ENCODE measurements around the gene NRG2. TPM values are rescaled to one million over a fixed set of nuclear protein-coding genes. Genes with fewer than 3 reads are reported as not detected.

Gene NRG2
- total and polyA plus RNA-seq, 2 experiments from 2014 or later = 0.05 TPM; not detected in 1

DNA sequence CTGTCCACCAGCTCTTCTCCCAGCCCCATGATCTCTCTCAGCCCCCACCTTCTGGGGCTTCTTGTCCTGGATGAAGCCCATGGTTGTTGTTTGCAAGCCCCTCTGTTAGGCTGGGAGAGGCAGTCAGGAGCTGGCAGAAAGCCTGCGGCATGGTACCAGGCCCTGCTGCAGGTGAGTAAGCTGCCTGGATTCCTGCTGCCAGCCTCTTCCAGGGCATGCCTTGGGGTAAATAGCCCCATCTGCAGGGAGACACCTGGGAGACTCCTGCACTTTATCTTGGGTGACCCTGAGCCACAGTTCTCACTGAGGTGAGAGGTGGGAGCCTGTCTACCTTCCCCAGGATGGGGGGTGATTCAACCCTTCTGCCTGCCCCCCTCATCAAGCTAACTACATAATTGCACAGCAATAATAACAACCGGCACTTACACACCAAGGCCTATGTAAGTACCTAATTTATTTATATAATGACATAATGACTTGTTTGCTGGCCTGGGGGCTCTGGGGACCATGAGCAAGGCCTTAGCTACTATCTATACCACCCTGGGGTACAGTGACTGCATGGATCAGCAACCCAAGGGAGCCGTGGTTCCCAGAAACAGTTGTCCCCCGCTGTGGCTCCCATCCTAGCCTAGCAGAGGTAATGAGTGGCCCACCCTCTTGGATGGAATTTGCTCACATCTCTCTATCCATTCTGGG is 131.5 kb downstream of the NRG2 start:
- H3K27ac ChIP-seq = no peak overlapping the region
- no peak overlapping the region for H3K9ac ChIP-seq
- H3K27me3 ChIP-seq (replicated peaks; ENCODE audit: insufficient read depth) = peaks cover 34% of the 10 kb centered on the region
- H3K4me2 ChIP-seq (ENCODE audit: unreplicated experiment) = no peak overlapping the region
- WGBS, 2 experiments (ENCODE audit: low coverage in 1 of 2, low lambda C conversion rate in 2 of 2, missing lambda C conversion rate in 2 of 2) = 77 to 79% methylated on average over 4 of the region's 4 CpGs
- DNase-seq = no peak
- H3K4me3 ChIP-seq = no peak overlapping the region
- H3K36me3 ChIP-seq (ENCODE audit: low read depth) = no peaks in the 10 kb centered on the region
- H3K79me2 ChIP-seq (ENCODE audit: insufficient read depth) = no peaks in the 10 kb centered on the region
- in situ Hi-C loops (cut with MboI) = no loop called here
- no peak overlapping the region for H2AFZ ChIP-seq
- H3K4me1 ChIP-seq (ENCODE audit: insufficient read depth) = no peaks in the 10 kb centered on the region
- no peaks in the 10 kb centered on the region for H3F3A ChIP-seq (ENCODE audit: insufficient read depth)
- TF ChIP-seq EZH2 (IDR thresholded peaks at IDR 0.05; ENCODE audit: insufficient read depth, poor library complexity, severe bottlenecking) (no peak), EZH2phosphoT487 (IDR thresholded peaks at IDR 0.05; ENCODE audit: insufficient read depth, low read depth) (no peak)
- no peaks in the 10 kb centered on the region for H3K9me2 ChIP-seq (ENCODE audit: insufficient read depth)
- no peaks in the 10 kb centered on the region for H4K20me1 ChIP-seq (ENCODE audit: insufficient read depth)
- H3K9me3 ChIP-seq (ENCODE audit: low read depth) = no peaks in the 10 kb centered on the region

DNA sequence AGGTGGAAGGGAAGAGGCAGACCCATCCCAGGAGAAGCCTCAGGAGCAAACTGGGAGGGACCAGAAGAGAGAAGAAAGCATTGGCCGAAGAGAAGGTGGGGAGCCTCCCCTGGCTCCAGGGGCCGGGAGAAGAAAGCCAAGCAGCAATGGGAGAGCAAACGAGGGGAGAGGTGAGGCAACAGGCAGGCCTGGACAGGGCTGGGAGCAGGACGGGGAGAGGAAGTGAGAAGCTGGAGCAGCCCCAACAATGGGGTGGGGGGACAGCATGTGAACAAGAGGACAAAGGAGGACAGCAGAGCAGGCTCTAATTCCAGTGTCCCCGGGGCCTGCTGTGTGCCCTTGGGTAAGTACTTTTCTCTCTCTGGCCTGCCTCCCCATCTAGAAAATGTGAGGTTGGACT is 132.2 kb downstream of the NRG2 start:
- Histone ChIP-seq H3K9ac (no peak overlapping the region), H3K9me3 (ENCODE audit: low read depth) (no peaks in the 10 kb centered on the region), H3K4me2 (ENCODE audit: unreplicated experiment) (no peak overlapping the region), H3K9me2 (ENCODE audit: insufficient read depth) (no peaks in the 10 kb centered on the region), H3F3A (ENCODE audit: insufficient read depth) (no peaks in the 10 kb centered on the region), H3K36me3 (ENCODE audit: low read depth) (no peaks in the 10 kb centered on the region), H3K79me2 (ENCODE audit: insufficient read depth) (no peaks in the 10 kb centered on the region), H3K4me3 (no peak overlapping the region), H3K4me1 (ENCODE audit: insufficient read depth) (no peaks in the 10 kb centered on the region), H2AFZ (no peak overlapping the region), H3K27me3 (replicated peaks; ENCODE audit: insufficient read depth) (peaks cover 41% of the 10 kb centered on the region), H4K20me1 (ENCODE audit: insufficient read depth) (no peaks in the 10 kb centered on the region), H3K27ac (no peak overlapping the region)
- 44 to 48% methylated on average over 5 of the region's 5 CpGs for WGBS, 2 experiments (ENCODE audit: low coverage in 1 of 2, low lambda C conversion rate in 2 of 2, missing lambda C conversion rate in 2 of 2)
- in situ Hi-C loops (cut with MboI) = no loop called here
- no peak for DNase-seq
- TF ChIP-seq EZH2 (IDR thresholded peaks at IDR 0.05; ENCODE audit: insufficient read depth, poor library complexity, severe bottlenecking) (no peak), EZH2phosphoT487 (IDR thresholded peaks at IDR 0.05; ENCODE audit: insufficient read depth, low read depth) (no peak)

DNA sequence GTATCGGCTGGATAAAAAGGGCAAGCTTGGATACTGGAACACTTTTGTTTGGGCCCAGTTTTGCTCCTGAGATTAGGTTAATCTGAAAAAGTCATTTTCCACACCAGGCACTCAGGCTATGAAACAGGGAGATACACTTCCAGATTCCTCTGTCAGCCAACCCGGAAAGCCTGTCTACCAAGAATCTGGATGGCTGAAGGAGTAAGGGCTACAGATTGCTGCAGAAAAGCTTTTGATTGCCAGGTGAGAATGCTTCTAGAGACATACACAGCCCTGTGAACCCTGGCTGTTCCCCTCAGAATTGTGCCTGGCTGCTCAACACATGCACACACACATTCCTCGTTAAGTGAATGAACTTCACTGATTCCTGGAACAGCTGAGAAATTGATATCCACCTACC is 133.1 kb downstream of the NRG2 start:
- no peak overlapping the region for H3K4me3 ChIP-seq
- H3F3A ChIP-seq (ENCODE audit: insufficient read depth) = no peaks in the 10 kb centered on the region
- DNase-seq = no peak
- H3K27ac ChIP-seq = no peak overlapping the region
- TF ChIP-seq EZH2phosphoT487 (IDR thresholded peaks at IDR 0.05; ENCODE audit: insufficient read depth, low read depth) = no peak
- TF ChIP-seq EZH2 (IDR thresholded peaks at IDR 0.05; ENCODE audit: insufficient read depth, poor library complexity, severe bottlenecking) = no peak
- no peaks in the 10 kb centered on the region for H4K20me1 ChIP-seq (ENCODE audit: insufficient read depth)
- no peaks in the 10 kb centered on the region for H3K36me3 ChIP-seq (ENCODE audit: low read depth)
- in situ Hi-C loops (cut with MboI) = no loop called here
- H3K9me3 ChIP-seq (ENCODE audit: low read depth) = no peaks in the 10 kb centered on the region
- no peaks in the 10 kb centered on the region for H3K79me2 ChIP-seq (ENCODE audit: insufficient read depth)
- H3K4me1 ChIP-seq (ENCODE audit: insufficient read depth) = no peaks in the 10 kb centered on the region
- H3K4me2 ChIP-seq (ENCODE audit: unreplicated experiment) = no peak overlapping the region
- WGBS, 2 experiments (ENCODE audit: low coverage in 1 of 2, low lambda C conversion rate in 2 of 2, missing lambda C conversion rate in 2 of 2) = 67 to 71% methylated on average over 3 of the region's 3 CpGs
- H2AFZ ChIP-seq = no peak overlapping the region
- H3K9ac ChIP-seq = no peak overlapping the region
- H3K27me3 ChIP-seq (replicated peaks; ENCODE audit: insufficient read depth) = peaks cover 42% of the 10 kb centered on the region
- H3K9me2 ChIP-seq (ENCODE audit: insufficient read depth) = no peaks in the 10 kb centered on the region

DNA sequence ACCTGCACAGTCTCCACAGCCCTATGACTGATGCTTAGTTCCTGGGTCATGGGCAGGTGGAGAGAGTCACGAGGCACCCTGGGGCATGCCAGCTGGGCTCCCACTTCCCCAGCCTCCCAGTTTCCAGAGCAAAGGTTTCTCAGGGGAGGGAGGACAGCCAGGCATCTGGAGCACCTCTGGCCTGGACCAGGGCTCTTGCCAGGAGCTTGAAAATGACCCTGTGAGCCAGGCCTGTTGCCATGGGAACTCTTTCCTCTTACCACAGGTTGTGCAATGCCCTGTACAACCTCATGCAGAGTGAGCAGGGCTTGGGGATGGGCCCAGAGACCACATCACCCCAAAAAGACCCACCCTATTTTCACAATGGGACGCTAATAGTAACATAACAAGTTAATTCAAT is 134.3 kb downstream of the NRG2 start:
- H3F3A ChIP-seq (ENCODE audit: insufficient read depth) = no peaks in the 10 kb centered on the region
- no peak overlapping the region for H3K4me3 ChIP-seq
- no peaks in the 10 kb centered on the region for H4K20me1 ChIP-seq (ENCODE audit: insufficient read depth)
- H3K4me2 ChIP-seq (ENCODE audit: unreplicated experiment) = no peak overlapping the region
- H3K27me3 ChIP-seq (replicated peaks; ENCODE audit: insufficient read depth) = peaks cover 47% of the 10 kb centered on the region
- no peaks in the 10 kb centered on the region for H3K4me1 ChIP-seq (ENCODE audit: insufficient read depth)
- H3K9me3 ChIP-seq (ENCODE audit: low read depth) = no peaks in the 10 kb centered on the region
- H3K79me2 ChIP-seq (ENCODE audit: insufficient read depth) = no peaks in the 10 kb centered on the region
- no peak overlapping the region for H2AFZ ChIP-seq
- in situ Hi-C loops (cut with MboI) = no loop called here
- H3K36me3 ChIP-seq (ENCODE audit: low read depth) = no peaks in the 10 kb centered on the region
- H3K9ac ChIP-seq = no peak overlapping the region
- peak; percentile 52 for DNase-seq
- WGBS, 2 experiments (ENCODE audit: low coverage in 1 of 2, low lambda C conversion rate in 2 of 2, missing lambda C conversion rate in 2 of 2) = 24% methylated on average over 2 of the region's 2 CpGs
- H3K9me2 ChIP-seq (ENCODE audit: insufficient read depth) = no peaks in the 10 kb centered on the region
- TF ChIP-seq EZH2 (IDR thresholded peaks at IDR 0.05; ENCODE audit: insufficient read depth, poor library complexity, severe bottlenecking) (no peak), EZH2phosphoT487 (IDR thresholded peaks at IDR 0.05; ENCODE audit: insufficient read depth, low read depth) (no peak)
- H3K27ac ChIP-seq = no peak overlapping the region
